Middle frontal gyrus (tissue), 1 donor: ENCODE measurements around the gene RHEB.

Experiments used
- DNase-seq: peaks from one replicate; pipeline ENCODE4 v3.0.0-alpha.2; 2015; ENCODE audit warnings: low spot score; ENCODE audit errors: extremely low spot score

RHEB gene

GRCh38 chr7:151472644-151473380 is 46.9 kb downstream of the RHEB start:
- no peak for DNase-seq

- DNase-seq = no peak
Measured at GRCh38 chr7:151470711-151471110, 49.0 kb downstream of the RHEB start.

- no peak for DNase-seq
Measured at GRCh38 chr7:151469281-151469680, 50.4 kb downstream of the RHEB start.

- DNase-seq = no peak
Measured at GRCh38 chr7:151468217-151469018, 51.3 kb downstream of the RHEB start.

- DNase-seq = no peak
Measured at GRCh38 chr7:151465169-151465568, 54.5 kb downstream of the RHEB start.

- no peak for DNase-seq
Measured at GRCh38 chr7:151462306-151462779, 57.4 kb downstream of the RHEB start.

GRCh38 chr7:151461942-151462230 is 57.8 kb downstream of the RHEB start:
- DNase-seq = no peak

GRCh38 chr7:151461096-151461941 is 58.4 kb downstream of the RHEB start:
- DNase-seq = no peak

- DNase-seq = no peak
Measured at GRCh38 chr7:151460474-151460855, 59.2 kb downstream of the RHEB start.

- peak; percentile 33 for DNase-seq
Measured at GRCh38 chr7:151459726-151460473, 59.8 kb downstream of the RHEB start.

- DNase-seq = no peak
Measured at GRCh38 chr7:151457534-151457933, 62.2 kb downstream of the RHEB start.

GRCh38 chr7:151456782-151457181 is 62.9 kb downstream of the RHEB start:
- DNase-seq = no peak

- no peak for DNase-seq
Measured at GRCh38 chr7:151456276-151456675, 63.4 kb downstream of the RHEB start.

GRCh38 chr7:151455690-151456089 is 64.0 kb downstream of the RHEB start:
- no peak for DNase-seq

- DNase-seq = no peak
Measured at GRCh38 chr7:151454932-151455530, 64.7 kb downstream of the RHEB start.

GRCh38 chr7:151454305-151454704 is 65.4 kb downstream of the RHEB start:
- DNase-seq = no peak

GRCh38 chr7:151453326-151453791 is 66.3 kb downstream of the RHEB start:
- no peak for DNase-seq

- no peak for DNase-seq
Measured at GRCh38 chr7:151452680-151453325, 66.9 kb downstream of the RHEB start.

GRCh38 chr7:151451626-151452571 is 67.8 kb downstream of the RHEB start:
- DNase-seq = no peak
